AG09319 (cell line): Measurements from ENCODE around the gene ABCB1.

Source experiments
- DNase-seq: peaks from one replicate; pipeline ENCODE4 v3.0.0-alpha.2; 2010; ENCODE audit warnings: low read depth; ENCODE audit errors: extremely low read depth
- TF ChIP-seq, protein P1 (sequence below): IDR thresholded peaks from 2 replicates; pipeline ENCODE4 v1.5.1; 2011; ENCODE audit warnings: low read depth, mild to moderate bottlenecking, inconsistent platforms, low read length, moderate library complexity

The ABCB1 gene

DNA sequence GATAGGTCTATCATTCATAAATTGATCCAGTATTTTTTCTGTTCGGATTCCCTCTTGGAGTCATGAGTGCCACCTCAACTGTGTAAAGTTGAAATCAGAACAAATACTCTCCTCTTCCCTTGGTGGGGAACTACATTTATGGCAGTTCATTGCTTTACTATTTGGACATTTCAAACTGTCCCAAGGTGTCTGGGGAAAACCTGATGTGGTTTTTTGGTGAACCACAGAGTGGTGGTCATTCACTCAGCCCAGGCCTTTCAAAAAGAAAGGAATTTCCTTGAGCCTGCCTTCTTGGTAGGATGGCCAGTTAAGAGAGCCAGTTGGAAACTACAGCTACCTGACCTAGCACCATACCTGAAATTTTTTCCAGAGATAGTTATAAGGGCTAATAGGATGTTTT is 59.0 kb downstream of the ABCB1 start:
- DNase-seq: no peak
- TF ChIP-seq, protein P1, sequence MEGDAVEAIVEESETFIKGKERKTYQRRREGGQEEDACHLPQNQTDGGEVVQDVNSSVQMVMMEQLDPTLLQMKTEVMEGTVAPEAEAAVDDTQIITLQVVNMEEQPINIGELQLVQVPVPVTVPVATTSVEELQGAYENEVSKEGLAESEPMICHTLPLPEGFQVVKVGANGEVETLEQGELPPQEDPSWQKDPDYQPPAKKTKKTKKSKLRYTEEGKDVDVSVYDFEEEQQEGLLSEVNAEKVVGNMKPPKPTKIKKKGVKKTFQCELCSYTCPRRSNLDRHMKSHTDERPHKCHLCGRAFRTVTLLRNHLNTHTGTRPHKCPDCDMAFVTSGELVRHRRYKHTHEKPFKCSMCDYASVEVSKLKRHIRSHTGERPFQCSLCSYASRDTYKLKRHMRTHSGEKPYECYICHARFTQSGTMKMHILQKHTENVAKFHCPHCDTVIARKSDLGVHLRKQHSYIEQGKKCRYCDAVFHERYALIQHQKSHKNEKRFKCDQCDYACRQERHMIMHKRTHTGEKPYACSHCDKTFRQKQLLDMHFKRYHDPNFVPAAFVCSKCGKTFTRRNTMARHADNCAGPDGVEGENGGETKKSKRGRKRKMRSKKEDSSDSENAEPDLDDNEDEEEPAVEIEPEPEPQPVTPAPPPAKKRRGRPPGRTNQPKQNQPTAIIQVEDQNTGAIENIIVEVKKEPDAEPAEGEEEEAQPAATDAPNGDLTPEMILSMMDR: no peak

DNA sequence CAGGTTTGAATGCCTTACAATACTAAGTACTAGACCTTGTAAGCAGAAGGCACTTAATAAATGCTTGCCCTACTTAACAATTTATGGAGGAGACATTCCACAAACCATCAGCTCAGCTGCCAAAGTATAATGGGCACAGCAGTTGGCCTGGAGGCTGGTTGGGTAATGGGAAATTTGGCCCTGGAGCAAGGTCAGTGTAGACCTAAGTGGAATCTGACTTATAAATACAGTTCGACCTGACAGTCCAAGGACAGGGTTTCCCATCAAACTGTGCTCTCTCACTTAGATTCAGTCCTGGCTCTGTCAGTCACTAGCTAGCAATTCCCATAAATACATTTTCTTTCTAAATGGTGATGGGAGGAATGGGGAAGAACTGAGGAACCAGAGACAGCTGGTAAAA is 62.6 kb downstream of the ABCB1 start:
- TF ChIP-seq, protein P1: no peak
- no peak for DNase-seq

- TF ChIP-seq, protein P1: no peak
- no peak for DNase-seq
These were observed 66.6 kb downstream of the ABCB1 start for GRCh38 chr7:87534072-87534471.

- TF ChIP-seq, protein P1: no peak
- no peak for DNase-seq
These were observed 70.6 kb downstream of the ABCB1 start for GRCh38 chr7:87530126-87530525.

DNA sequence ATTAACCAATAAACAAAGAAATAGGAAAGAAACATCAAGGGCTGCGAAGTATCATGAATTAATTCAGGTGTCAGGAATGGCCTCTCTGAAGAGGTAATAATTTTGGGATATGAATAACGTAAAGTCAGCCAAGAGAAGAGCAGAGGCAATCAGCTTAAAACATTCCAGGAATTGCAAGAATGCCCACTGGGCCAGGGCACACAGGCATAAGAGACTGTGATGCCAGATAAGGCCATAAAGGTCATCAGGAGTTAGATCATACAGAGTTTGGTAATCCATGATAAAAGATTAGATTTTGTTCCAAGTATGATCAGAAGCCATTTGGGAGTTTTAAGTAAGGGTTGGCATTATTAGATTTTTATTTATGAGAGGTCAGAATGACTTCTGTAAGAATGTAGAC is 72.0 kb downstream of the ABCB1 start:
- TF ChIP-seq, protein P1: no peak
- DNase-seq: no peak

DNA sequence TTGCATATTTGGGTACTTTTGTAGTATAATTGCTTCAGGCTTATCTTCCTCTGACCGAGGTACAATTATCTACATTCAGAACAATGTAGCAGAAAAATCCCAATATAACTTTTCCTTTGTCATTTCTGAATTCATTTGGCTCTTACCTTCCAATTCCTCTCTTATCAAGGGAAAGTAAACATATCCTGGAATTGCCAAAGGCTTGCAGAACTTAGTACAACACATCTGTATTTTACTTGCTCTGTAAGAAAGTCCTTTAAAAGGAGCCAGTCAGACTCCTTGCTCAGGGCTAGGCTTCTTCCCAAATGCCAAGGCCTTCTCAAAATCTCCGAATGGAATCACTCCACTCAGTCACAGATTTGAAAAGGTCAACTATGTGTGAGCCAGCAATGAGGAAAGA is 81.9 kb downstream of the ABCB1 start:
- TF ChIP-seq, protein P1: no peak
- no peak for DNase-seq

DNA sequence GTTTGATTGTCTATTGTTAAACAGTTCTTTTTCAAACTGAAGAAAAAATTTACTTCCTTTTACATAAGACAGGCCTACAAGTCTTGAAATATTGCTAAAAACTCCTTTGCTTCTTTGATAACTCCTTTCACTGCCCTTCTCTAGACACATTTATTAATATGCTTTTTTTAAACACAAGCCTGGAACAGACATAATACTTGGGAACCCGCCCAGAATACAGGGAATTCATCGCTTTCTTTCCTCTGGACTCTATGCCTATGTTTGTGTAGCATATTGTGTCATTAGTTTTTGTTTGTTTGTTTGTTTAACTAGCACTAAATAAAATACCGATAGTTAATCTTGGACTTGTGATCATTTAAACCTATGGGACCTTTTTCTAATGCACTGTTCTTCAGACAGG is 82.8 kb downstream of the ABCB1 start:
- TF ChIP-seq, protein P1: no peak
- no peak for DNase-seq
